Spleen (tissue), 7 donors: Measurements from ENCODE around the gene TMEM86B.

ENCODE experiments used
- POLR2A ChIP-seq, 3 donors: fragments of 450-650 bp; IDR thresholded peaks; one replicate each; pipeline ENCODE4 v1.5.1; 2017; ENCODE audit warnings: antibody characterized with exemption in 3 of 3, mild to moderate bottlenecking in 1 of 3
- POLR2AphosphoS5 ChIP-seq, 3 donors: sonication (generic); formaldehyde crosslinking; IDR thresholded peaks; one replicate each; pipeline ENCODE4 v1.5.1; 2017; ENCODE audit warnings: antibody characterized with exemption in 3 of 3
- TF ChIP-seq, protein P1 (sequence below), 11 experiments: fragments of 200-600 bp in 7 of 11; fragments of 450-650 bp in 4 of 11; sonication (generic) in 4 of 11; IDR thresholded peaks in 8 of 11; conservative IDR thresholded peaks in 3 of 11; 1 replicate in 7 of 11; 2 replicates in 4 of 11; pipeline versions ENCODE4 v1.4.0 to v1.8.0; 2016 to 2021; ENCODE audit warnings: antibody characterized with exemption in 11 of 11, inconsistent platforms in 4 of 11, mild to moderate bottlenecking in 1 of 11
- donor health status: DM: no; HTN: no; CAD: no; lungs with moderate emphysema.
- donor health status: DM: no; HTN: no; CAD: no.
- donor health status: DM: no; HTN: no; CAD: no.

DNA sequence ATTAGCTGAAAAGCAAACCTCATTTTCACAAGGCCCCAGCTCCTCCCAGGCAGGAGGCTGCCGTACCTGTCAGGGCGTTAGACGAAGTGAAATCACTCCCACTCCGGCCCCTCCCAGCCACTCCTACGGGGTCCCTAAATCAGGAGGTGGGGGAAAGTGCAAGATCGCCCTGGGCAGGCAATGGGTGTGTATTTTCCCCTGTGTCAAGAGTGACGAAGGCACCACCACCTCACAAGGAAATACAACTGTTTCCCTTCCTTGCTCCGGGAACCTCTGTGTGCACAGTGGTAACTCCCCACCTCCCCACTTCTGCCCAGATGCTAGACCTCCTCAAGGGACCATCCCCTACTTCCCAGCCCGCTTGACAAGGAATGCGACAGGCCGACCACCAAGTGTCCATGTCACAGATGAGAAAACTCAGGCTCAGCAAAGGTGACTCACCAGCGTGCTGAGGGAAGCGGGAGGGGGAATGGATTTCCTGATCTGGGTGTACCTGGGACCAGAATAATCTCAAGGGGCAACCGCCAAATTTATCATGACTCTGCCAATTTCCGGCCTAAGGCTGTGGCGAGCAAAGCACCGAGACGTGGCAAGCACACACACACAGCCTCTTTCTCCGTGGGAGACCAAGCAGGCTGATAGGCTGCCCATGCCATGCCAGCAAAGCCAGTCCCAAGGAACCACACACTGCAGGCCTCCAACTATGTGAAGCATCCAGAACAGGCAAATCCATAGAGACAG lies 22.9 kb upstream of the TMEM86B start:
- TF ChIP-seq, protein P1, sequence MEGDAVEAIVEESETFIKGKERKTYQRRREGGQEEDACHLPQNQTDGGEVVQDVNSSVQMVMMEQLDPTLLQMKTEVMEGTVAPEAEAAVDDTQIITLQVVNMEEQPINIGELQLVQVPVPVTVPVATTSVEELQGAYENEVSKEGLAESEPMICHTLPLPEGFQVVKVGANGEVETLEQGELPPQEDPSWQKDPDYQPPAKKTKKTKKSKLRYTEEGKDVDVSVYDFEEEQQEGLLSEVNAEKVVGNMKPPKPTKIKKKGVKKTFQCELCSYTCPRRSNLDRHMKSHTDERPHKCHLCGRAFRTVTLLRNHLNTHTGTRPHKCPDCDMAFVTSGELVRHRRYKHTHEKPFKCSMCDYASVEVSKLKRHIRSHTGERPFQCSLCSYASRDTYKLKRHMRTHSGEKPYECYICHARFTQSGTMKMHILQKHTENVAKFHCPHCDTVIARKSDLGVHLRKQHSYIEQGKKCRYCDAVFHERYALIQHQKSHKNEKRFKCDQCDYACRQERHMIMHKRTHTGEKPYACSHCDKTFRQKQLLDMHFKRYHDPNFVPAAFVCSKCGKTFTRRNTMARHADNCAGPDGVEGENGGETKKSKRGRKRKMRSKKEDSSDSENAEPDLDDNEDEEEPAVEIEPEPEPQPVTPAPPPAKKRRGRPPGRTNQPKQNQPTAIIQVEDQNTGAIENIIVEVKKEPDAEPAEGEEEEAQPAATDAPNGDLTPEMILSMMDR (IDR thresholded peaks at IDR 0.05 in 8 of 11, conservative IDR thresholded peaks at IDR 0.05 in 3 of 11): no peak
- TF ChIP-seq POLR2A (IDR thresholded peaks at IDR 0.05) (no peak), POLR2AphosphoS5 (IDR thresholded peaks at IDR 0.05) (peak in 2 of 3 donors; percentile 41 to 61)
